ENCODE results near the gene PIP.

Gene PIP

DNA sequence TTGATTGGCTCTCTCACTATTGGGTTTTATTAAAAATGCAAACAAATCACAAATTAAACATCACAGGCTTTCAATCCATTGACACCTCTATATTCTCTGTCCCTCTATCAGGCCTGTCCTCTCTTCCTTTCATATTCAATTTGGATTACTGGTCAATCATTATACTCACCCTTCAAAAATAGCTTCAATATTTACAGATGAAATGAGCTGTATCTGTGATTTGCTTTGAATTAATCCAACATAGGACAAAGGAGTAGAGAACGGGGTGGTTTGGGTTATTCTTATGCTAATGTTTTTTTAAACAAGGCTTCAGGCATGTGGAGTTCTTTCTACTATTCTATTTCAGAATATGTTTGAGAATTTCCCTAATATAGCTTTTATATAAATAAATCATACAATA is 53.7 kb downstream of the PIP start:
- TF ChIP-seq, protein P1, sequence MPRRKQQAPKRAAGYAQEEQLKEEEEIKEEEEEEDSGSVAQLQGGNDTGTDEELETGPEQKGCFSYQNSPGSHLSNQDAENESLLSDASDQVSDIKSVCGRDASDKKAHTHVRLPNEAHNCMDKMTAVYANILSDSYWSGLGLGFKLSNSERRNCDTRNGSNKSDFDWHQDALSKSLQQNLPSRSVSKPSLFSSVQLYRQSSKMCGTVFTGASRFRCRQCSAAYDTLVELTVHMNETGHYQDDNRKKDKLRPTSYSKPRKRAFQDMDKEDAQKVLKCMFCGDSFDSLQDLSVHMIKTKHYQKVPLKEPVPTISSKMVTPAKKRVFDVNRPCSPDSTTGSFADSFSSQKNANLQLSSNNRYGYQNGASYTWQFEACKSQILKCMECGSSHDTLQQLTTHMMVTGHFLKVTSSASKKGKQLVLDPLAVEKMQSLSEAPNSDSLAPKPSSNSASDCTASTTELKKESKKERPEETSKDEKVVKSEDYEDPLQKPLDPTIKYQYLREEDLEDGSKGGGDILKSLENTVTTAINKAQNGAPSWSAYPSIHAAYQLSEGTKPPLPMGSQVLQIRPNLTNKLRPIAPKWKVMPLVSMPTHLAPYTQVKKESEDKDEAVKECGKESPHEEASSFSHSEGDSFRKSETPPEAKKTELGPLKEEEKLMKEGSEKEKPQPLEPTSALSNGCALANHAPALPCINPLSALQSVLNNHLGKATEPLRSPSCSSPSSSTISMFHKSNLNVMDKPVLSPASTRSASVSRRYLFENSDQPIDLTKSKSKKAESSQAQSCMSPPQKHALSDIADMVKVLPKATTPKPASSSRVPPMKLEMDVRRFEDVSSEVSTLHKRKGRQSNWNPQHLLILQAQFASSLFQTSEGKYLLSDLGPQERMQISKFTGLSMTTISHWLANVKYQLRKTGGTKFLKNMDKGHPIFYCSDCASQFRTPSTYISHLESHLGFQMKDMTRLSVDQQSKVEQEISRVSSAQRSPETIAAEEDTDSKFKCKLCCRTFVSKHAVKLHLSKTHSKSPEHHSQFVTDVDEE (CRISPR knock-in tag; IDR thresholded peaks at IDR 0.05): no peak
- TF ChIP-seq OSR1 (CRISPR knock-in tag; IDR thresholded peaks at IDR 0.05) (no peak), ZC3H10 (CRISPR knock-in tag; IDR thresholded peaks at IDR 0.05) (no peak), TCF4 (CRISPR knock-in tag; IDR thresholded peaks at IDR 0.05; ENCODE audit: borderline replicate concordance) (no peak)
- TF ChIP-seq, protein P2, sequence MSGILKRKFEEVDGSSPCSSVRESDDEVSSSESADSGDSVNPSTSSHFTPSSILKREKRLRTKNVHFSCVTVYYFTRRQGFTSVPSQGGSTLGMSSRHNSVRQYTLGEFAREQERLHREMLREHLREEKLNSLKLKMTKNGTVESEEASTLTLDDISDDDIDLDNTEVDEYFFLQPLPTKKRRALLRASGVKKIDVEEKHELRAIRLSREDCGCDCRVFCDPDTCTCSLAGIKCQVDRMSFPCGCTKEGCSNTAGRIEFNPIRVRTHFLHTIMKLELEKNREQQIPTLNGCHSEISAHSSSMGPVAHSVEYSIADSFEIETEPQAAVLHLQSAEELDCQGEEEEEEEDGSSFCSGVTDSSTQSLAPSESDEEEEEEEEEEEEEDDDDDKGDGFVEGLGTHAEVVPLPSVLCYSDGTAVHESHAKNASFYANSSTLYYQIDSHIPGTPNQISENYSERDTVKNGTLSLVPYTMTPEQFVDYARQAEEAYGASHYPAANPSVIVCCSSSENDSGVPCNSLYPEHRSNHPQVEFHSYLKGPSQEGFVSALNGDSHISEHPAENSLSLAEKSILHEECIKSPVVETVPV (CRISPR knock-in tag; IDR thresholded peaks at IDR 0.05): no peak
- no peak for ATAC-seq

DNA sequence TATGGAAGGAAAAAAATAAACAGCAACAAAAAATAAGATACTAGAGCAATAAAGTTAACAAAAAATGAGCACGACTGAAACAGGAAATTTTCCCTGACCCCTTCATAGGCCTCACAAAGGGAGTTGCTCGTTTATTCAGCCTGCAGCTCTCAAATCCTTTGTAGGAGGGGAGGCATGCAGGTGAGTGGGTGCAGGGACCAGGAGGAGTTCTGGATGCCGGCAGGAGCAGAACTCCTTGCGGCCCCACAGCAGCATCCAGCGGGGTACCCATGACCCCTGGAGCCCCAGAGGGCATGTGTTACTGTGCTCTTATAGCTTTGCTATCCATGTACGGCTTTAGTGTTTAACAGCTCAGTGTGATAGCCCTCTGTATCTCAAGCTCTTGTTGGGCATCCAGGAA is 57.1 kb downstream of the PIP start:
- TF ChIP-seq, protein P3, sequence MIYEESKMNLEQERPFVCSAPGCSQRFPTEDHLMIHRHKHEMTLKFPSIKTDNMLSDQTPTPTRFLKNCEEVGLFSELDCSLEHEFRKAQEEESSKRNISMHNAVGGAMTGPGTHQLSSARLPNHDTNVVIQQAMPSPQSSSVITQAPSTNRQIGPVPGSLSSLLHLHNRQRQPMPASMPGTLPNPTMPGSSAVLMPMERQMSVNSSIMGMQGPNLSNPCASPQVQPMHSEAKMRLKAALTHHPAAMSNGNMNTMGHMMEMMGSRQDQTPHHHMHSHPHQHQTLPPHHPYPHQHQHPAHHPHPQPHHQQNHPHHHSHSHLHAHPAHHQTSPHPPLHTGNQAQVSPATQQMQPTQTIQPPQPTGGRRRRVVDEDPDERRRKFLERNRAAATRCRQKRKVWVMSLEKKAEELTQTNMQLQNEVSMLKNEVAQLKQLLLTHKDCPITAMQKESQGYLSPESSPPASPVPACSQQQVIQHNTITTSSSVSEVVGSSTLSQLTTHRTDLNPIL (CRISPR knock-in tag; IDR thresholded peaks at IDR 0.05; ENCODE audit: low read depth): no peak
- TF ChIP-seq ZC3H10 (CRISPR knock-in tag; IDR thresholded peaks at IDR 0.05) (no peak), ARNTL (CRISPR knock-in tag; IDR thresholded peaks at IDR 0.05; ENCODE audit: borderline replicate concordance, low read depth) (no peak), GLIS3 (CRISPR knock-in tag; IDR thresholded peaks at IDR 0.05) (no peak), ZFP3 (CRISPR knock-in tag; IDR thresholded peaks at IDR 0.05) (no peak), ZNF70 (CRISPR knock-in tag; IDR thresholded peaks at IDR 0.05) (no peak), ISL1 (CRISPR knock-in tag; IDR thresholded peaks at IDR 0.05) (no peak), RARB (CRISPR knock-in tag; IDR thresholded peaks at IDR 0.05) (no peak), TOX (CRISPR knock-in tag; IDR thresholded peaks at IDR 0.05; ENCODE audit: borderline replicate concordance) (no peak), ZNF8 (CRISPR knock-in tag; IDR thresholded peaks at IDR 0.05) (no peak)
- TF ChIP-seq, protein P4, sequence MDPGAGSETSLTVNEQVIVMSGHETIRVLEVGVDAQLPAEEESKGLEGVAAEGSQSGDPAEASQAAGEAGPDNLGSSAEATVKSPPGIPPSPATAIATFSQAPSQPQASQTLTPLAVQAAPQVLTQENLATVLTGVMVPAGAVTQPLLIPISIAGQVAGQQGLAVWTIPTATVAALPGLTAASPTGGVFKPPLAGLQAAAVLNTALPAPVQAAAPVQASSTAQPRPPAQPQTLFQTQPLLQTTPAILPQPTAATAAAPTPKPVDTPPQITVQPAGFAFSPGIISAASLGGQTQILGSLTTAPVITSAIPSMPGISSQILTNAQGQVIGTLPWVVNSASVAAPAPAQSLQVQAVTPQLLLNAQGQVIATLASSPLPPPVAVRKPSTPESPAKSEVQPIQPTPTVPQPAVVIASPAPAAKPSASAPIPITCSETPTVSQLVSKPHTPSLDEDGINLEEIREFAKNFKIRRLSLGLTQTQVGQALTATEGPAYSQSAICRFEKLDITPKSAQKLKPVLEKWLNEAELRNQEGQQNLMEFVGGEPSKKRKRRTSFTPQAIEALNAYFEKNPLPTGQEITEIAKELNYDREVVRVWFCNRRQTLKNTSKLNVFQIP (CRISPR knock-in tag; IDR thresholded peaks at IDR 0.05; ENCODE audit: borderline replicate concordance, low read depth): no peak
- TF ChIP-seq, protein P1 (CRISPR knock-in tag; IDR thresholded peaks at IDR 0.05): no peak
- TF ChIP-seq, protein P2 (CRISPR knock-in tag; IDR thresholded peaks at IDR 0.05): no peak
- ATAC-seq: no peak
